ENCODE data around the gene CDH22.

DNA sequence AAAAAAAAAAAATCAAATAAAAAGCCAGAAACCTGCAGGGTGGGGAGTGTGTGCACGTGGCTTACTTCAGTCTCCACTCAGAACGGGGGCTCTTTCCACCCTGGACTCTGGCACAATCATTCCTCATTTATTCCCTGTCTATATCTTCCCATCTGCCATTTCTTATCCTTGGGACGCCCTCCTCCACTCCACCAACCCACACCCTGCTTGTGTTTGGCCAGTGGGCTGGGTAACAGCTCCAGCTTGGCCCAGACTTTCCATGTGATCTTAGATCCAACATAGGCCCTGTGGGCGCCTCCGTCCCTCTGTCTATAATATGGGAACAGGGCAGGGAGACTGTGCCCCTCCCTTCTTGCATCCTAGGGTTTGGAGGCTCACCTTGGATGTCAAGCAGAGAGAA is 122.1 kb downstream of the CDH22 start:
- TF ChIP-seq, protein P1, sequence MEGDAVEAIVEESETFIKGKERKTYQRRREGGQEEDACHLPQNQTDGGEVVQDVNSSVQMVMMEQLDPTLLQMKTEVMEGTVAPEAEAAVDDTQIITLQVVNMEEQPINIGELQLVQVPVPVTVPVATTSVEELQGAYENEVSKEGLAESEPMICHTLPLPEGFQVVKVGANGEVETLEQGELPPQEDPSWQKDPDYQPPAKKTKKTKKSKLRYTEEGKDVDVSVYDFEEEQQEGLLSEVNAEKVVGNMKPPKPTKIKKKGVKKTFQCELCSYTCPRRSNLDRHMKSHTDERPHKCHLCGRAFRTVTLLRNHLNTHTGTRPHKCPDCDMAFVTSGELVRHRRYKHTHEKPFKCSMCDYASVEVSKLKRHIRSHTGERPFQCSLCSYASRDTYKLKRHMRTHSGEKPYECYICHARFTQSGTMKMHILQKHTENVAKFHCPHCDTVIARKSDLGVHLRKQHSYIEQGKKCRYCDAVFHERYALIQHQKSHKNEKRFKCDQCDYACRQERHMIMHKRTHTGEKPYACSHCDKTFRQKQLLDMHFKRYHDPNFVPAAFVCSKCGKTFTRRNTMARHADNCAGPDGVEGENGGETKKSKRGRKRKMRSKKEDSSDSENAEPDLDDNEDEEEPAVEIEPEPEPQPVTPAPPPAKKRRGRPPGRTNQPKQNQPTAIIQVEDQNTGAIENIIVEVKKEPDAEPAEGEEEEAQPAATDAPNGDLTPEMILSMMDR (IDR thresholded peaks at IDR 0.05): no peak
- no peak for TF ChIP-seq POLR2A (IDR thresholded peaks at IDR 0.05)

Data from right lobe of liver (tissue), 4 donors.